Sigmoid colon (tissue), 7 donors: ENCODE measurements around the gene HABP4. TPM values are rescaled to one million over a fixed set of nuclear protein-coding genes. Genes with fewer than 3 reads are reported as not detected.
A peak's percentile ranks its signal among the peaks of the same experiment; 100 is the strongest.

Experiments
- DNase-seq: peaks from one replicate; pipeline ENCODE4 v3.0.0-alpha.2; 2019
- H3K27ac ChIP-seq, 4 donors: fragments of 200-600 bp; sonication (generic); one replicate each; pipeline ENCODE4 v1.5.1; 2016 to 2019; ENCODE audit warnings: mild to moderate bottlenecking in 1 of 4
- H3K27me3 ChIP-seq, 3 donors: fragments of 200-600 bp; sonication (generic); one replicate each; pipeline ENCODE4 v1.5.1; 2019; ENCODE audit warnings: mild to moderate bottlenecking in 1 of 3
- H3K36me3 ChIP-seq, 4 donors: fragments of 200-600 bp; sonication (generic); one replicate each; pipeline ENCODE4 v1.5.1; 2016 to 2019
- H3K4me1 ChIP-seq, 4 donors: fragments of 200-600 bp; sonication (generic); one replicate each; pipeline ENCODE4 v1.5.1; 2017 to 2019
- H3K4me3 ChIP-seq, 4 donors: fragments of 200-600 bp; sonication (generic); one replicate each; pipeline ENCODE4 v1.5.1; 2017 to 2019; ENCODE audit warnings: mild to moderate bottlenecking in 2 of 4, moderate library complexity in 1 of 4
- H3K9me3 ChIP-seq, 4 donors: fragments of 200-600 bp in 3 of 4; sonication (generic) in 3 of 4; one replicate each; pipeline versions ENCODE4 v1.5.1 to v1.6.1; 2013 to 2019
- EP300 ChIP-seq, 4 donors: sonication (generic); formaldehyde crosslinking; IDR thresholded peaks; one replicate each; pipeline ENCODE4 v1.6.1; 2017; ENCODE audit warnings: antibody characterized with exemption in 4 of 4
- POLR2A ChIP-seq, 2 donors: fragments of 450-650 bp; IDR thresholded peaks; one replicate each; pipeline ENCODE4 v1.6.1; 2016; ENCODE audit warnings: antibody characterized with exemption in 2 of 2, mild to moderate bottlenecking in 2 of 2, moderate library complexity in 2 of 2
- POLR2AphosphoS5 ChIP-seq, 4 donors: sonication (generic); formaldehyde crosslinking; IDR thresholded peaks; one replicate each; pipeline ENCODE4 v1.6.1; 2017; ENCODE audit warnings: antibody characterized with exemption in 4 of 4
- WGBS, 2 donors: extraction: QIAGEN DNeasy Blood & Tissue Kit; methylation state at CpG; one replicate each; pipeline ENCODE4 v1.1.7; 2013; 5-methylcytosine and 5-hydroxymethylcytosine counted together
- intact Hi-C: fragments of 100-400 bp; cut with DNase I; formaldehyde crosslinking; loops from one replicate; pipeline ENCODE4 v1.15.1; 2023
- polyA plus RNA-seq, 3 donors: library from polyadenylated mRNA; stranded (reverse); fragments of 200-250 nt; gene quantifications; one replicate each; pipeline ENCODE4 v1.2.3, GENCODE V29; 2013
- total RNA-seq, 4 donors: library from RNA; depleted of rRNA; stranded (reverse); fragments of >200 nt; gene quantifications; one replicate each; pipeline ENCODE4 v1.1.0, GENCODE V29; 2016
- TF ChIP-seq, protein P1 (sequence below), 4 experiments: fragments of 450-650 bp in 3 of 4; fragments of 200-600 bp in 1 of 4; IDR thresholded peaks; one replicate each; pipeline ENCODE4 v1.5.1; 2016 to 2019; ENCODE audit warnings: antibody characterized with exemption in 4 of 4, mild to moderate bottlenecking in 3 of 4, moderate library complexity in 2 of 4
- donor health status: healthy with polysubstance abuse.
- donor health status: Bipolar disorder and iron deficiency.
- donor health status: healthy.

HABP4 gene, protein sequence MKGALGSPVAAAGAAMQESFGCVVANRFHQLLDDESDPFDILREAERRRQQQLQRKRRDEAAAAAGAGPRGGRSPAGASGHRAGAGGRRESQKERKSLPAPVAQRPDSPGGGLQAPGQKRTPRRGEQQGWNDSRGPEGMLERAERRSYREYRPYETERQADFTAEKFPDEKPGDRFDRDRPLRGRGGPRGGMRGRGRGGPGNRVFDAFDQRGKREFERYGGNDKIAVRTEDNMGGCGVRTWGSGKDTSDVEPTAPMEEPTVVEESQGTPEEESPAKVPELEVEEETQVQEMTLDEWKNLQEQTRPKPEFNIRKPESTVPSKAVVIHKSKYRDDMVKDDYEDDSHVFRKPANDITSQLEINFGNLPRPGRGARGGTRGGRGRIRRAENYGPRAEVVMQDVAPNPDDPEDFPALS
- total RNA-seq (10 to 100 TPM; 12.5 to 23.5 (median 18.6) TPM), polyA plus RNA-seq (1 to 10 TPM; 2.5 to 9.0 (median 5.6) TPM)

DNA sequence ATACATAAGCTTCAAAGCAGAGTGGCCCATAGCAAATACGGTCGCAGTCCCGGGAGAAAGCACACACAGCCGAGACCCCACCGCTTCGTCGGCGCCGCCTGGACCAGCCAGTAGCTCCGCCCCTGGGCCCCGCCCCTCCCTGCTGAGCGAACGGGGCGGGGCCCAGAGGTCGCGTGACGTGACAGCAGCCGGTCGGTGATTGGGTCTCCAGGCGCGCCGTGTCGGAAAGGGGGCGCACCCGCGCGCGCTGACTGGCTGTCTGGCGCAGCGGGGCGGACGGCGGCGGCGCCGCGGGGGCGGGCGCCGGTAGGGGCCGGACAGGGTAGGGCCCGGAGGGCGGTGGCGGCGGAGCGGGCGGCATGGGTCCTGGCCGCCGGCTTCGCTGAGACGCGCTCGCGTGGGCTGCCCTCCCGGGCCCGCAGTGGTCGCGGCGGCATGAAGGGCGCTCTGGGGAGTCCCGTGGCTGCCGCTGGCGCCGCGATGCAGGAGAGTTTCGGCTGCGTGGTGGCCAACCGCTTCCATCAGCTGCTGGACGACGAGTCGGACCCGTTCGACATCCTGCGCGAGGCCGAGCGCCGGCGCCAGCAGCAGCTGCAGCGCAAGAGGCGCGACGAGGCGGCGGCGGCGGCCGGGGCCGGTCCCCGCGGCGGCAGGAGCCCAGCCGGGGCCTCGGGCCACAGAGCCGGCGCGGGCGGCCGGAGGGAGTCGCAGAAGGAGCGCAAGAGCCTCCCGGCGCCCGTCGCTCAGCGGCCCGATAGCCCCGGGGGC, at the start of gene HABP4:
Gene HABP4 (plus strand): TSS at position 325 of the 768 bp plus-strand sequence. CDS start 111 bp downstream, at position 436.
- intact Hi-C loops: loop anchor here (1.0 to 5.0 kb wide), 5 partner anchors 32 to 202 kb away; partner anchors contain the start of genes CDC14B, SLC35D2 and ZNF367
- no peak for TF ChIP-seq POLR2A (IDR thresholded peaks at IDR 0.05)
- TF ChIP-seq POLR2AphosphoS5 (IDR thresholded peaks at IDR 0.05): peak; percentile 48 to 87 (median 76)
- TF ChIP-seq, protein P1, sequence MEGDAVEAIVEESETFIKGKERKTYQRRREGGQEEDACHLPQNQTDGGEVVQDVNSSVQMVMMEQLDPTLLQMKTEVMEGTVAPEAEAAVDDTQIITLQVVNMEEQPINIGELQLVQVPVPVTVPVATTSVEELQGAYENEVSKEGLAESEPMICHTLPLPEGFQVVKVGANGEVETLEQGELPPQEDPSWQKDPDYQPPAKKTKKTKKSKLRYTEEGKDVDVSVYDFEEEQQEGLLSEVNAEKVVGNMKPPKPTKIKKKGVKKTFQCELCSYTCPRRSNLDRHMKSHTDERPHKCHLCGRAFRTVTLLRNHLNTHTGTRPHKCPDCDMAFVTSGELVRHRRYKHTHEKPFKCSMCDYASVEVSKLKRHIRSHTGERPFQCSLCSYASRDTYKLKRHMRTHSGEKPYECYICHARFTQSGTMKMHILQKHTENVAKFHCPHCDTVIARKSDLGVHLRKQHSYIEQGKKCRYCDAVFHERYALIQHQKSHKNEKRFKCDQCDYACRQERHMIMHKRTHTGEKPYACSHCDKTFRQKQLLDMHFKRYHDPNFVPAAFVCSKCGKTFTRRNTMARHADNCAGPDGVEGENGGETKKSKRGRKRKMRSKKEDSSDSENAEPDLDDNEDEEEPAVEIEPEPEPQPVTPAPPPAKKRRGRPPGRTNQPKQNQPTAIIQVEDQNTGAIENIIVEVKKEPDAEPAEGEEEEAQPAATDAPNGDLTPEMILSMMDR (IDR thresholded peaks at IDR 0.05): no peak
- TF ChIP-seq EP300 (IDR thresholded peaks at IDR 0.05): no peak
- Histone ChIP-seq H3K4me1 (peaks cover 0 to 20% (median 8%) of the 10 kb centered on the region in 4 donors), H3K36me3 (no peaks in the 10 kb centered on the region), H3K9me3 (no peaks in the 10 kb centered on the region), H3K27me3 (no peaks in the 10 kb centered on the region), H3K4me3 (peak within 1 kb of the TSS; percentile 72 to 79 (median 76)), H3K27ac (peak within 1 kb of the TSS; percentile 86 to 92 (median 92))
- peak; percentile 98 for DNase-seq
- WGBS, 2 donors: 0% methylated on average over 108 of the region's 108 CpGs

DNA sequence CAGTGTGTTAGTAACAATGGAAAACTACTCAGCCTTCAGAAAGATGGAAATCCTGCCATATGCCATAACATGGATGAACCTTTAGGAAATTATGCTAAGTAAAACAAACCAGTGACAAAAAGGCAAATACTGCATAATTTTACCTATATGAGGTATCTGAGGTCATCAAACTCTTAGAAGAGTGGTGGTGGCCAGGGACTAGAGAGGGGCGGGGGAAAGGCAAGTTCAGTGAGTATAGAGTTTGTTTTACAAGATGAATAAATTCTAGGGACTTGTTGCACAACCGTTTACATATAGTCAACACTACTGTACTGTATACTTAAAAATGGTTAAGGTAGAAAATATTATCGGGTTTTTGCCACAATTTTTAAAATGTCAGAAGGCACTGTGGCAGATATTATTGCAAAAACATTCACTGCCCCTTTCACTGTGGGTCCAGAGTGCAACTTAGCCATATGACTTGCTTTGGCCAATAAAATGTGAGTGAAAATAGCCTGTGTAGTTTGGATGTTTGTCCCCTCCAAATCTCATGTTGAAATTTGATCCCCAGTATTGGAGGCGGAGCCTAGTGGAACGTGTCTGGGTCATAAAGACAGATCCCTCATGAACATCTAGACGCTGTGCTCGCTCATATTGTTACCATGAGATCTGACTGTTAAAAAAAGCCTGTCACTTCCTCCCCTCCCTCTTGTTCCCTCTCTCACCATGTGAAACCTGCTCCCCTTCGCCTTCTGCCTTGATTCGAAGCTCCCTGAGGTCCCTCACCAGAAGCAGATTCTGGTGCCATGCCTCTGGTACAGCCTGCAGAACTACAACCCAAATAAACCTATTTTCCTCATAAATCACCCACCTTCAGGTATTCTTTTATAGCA, 41.3 kb upstream of the HABP4 start:
- no peak for TF ChIP-seq EP300 (IDR thresholded peaks at IDR 0.05)
- TF ChIP-seq, protein P1 (IDR thresholded peaks at IDR 0.05): no peak
- no peak for TF ChIP-seq POLR2AphosphoS5 (IDR thresholded peaks at IDR 0.05)
- no peak for TF ChIP-seq POLR2A (IDR thresholded peaks at IDR 0.05)
- 58 to 72% methylated on average over 9 of the region's 9 CpGs for WGBS, 2 donors
- intact Hi-C loops: no loop called here

DNA sequence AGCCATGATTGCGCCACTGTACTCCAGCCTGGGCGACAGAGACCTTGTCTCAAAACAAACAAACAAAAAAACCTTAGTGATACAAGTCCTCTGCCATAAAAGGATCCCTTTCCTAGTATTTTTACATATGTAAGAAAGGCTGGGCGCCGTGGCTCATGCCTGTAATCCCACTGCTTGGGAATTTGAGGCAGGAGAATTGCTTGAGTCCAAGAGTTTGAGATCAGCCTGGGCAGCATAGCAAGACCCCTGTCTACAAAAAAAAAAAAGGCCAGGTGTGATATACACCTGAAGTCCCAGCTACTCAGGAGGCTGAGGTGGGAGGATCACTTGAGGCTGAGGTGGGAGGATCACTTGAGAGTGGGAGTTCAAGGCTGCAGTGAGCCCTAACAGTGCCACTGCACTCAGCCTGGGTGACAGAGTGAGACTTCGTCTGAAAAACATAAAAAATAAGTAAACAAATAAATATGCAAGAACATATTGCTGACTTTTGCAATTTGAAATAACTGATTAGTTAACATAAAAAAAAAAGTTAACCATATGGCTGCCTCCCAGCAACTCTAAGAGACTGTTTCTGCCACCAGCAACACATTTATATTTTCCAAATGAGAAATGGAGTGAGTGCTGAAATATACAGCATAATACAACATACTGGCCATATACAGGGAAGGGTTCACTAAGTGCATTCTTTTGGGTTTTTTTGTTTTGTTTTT, 38.7 kb upstream of the HABP4 start:
- WGBS, 2 donors: 87 to 94% methylated on average over 5 of the region's 5 CpGs
- H3K27ac ChIP-seq: no peak overlapping the region
- H3K9me3 ChIP-seq: no peaks in the 10 kb centered on the region
- no peak overlapping the region for H3K4me3 ChIP-seq
- H3K27me3 ChIP-seq: no peaks in the 10 kb centered on the region
- TF ChIP-seq, protein P1 (IDR thresholded peaks at IDR 0.05): no peak
- no peak for TF ChIP-seq POLR2A (IDR thresholded peaks at IDR 0.05)
- TF ChIP-seq POLR2AphosphoS5 (IDR thresholded peaks at IDR 0.05): no peak
- TF ChIP-seq EP300 (IDR thresholded peaks at IDR 0.05): no peak
- H3K4me1 ChIP-seq: peaks cover 0 to 1% (median under 1%) of the 10 kb centered on the region in 4 donors
- intact Hi-C loops: no loop called here
- DNase-seq: no peak
- H3K36me3 ChIP-seq: no peaks in the 10 kb centered on the region

More for the DNA sequence above, 41.3 kb upstream of the HABP4 start:
- Histone ChIP-seq H3K4me1 (no peaks in the 10 kb centered on the region), H3K4me3 (no peak overlapping the region), H3K27ac (no peak overlapping the region), H3K36me3 (no peaks in the 10 kb centered on the region), H3K27me3 (no peaks in the 10 kb centered on the region), H3K9me3 (no peaks in the 10 kb centered on the region)
- DNase-seq: no peak
